Activated CD8-positive, alpha-beta memory T cell treated with anti-CD3 and anti-CD28 coated beads, Interleukin-2, amount 50 U/mL, for 24 hours (primary cell): ENCODE measurements around the gene UBE2D4.

Experiments used
- DNase-seq: peaks from one replicate; pipeline ENCODE4 v3.0.0-alpha.2; 2020; ENCODE audit errors: extremely low read depth

The UBE2D4 gene

DNA sequence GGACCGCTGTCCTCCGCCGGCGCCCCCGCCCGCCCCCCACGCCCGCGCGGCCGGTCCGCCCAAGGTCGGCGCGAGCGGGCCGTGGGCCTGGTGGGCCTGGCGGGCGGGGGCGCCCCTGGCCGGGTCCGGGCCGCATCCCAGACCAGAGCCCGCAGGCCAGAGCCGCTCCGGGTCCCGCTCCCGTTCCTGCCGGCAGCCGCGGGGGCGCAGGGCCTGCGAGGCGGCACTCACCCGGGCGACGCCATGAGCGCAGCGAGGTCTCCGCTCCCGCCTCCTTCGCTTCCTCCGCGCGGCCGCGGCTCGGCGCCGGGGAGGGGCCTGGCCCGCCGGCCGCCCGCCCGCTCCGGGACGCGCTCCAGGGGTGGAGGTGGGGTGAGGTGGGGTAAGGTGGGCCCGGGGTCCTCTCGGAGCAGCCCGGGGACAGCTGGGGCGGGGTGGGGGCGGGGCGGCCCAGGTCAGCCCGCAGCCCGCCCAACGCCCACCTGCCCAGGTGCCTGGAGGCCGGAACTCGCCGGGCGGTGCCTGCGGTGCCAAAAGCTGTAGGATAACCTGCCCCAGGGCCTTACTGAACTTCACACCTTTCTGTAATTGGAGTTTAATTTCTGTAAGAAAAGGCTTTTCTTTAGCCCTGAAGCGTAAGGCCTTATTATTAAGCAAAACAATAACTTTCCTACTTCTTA, 19.8 kb upstream of the UBE2D4 start, which contains the start of gene URGCP:
Gene URGCP, minus strand, starts transcription at position 266 of the 680 bp plus-strand sequence. Its CDS starts 21 bp downstream, at position 245.
- DNase-seq, result no peak

DNA sequence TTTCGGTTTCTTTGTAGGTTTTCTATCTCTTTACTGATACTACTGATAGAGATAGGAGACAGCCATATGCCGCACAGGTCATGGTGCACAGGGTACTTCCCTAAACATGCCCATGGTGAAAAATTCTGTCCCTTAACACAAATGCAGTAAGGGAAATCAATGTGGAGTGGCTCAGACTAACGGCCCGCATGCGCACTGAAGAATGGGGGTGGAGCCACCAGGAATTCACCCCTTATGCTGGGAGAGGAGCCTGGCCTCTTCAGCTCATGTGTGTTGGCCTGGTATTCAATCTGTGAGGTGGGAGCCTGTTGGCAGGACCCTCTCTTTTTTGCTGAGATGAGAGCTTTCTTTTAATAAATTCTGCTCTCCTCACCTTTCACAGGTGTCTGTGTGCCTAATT, 11.4 kb upstream of the UBE2D4 start:
- no peak for DNase-seq

DNA sequence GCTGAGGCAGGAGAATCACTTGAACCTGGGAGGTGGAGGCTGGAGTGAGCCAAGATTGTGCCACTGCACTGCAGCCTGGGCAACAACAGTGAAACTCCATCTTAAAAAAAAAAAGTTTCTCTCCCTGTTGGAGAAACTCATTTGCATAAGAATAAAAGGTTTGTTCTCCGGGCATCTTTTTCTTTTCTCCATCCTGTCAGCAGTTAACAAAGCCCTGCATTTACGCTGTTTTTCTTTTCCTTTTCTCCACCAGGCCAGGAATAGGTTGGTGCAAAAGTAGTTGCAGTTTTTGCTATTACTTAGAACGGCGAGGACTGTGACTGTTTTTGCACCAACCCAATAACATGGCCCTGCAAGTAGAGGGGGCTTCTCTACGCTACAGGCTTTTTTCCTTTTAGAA, 10.3 kb upstream of the UBE2D4 start:
- no peak for DNase-seq

DNA sequence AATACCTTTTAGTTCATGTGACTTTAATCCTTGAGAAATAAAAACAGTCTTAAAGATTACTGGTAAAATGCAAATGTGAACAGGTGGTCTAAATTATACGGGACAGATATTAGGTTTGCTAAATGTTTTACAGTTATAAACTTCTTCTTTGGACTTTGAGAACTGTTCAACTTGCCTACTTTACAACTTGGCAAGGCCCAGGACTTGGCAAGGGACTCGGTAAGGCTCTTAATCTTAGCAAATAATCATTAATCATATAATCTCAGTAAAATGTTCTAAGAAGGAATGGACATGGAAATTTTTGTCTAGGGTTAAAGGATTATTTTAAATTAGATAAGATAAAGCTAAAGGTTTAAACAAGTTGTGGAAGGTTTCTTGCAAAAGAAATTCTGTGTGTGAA, 4.8 kb upstream of the UBE2D4 start:
- DNase-seq, result no peak

DNA sequence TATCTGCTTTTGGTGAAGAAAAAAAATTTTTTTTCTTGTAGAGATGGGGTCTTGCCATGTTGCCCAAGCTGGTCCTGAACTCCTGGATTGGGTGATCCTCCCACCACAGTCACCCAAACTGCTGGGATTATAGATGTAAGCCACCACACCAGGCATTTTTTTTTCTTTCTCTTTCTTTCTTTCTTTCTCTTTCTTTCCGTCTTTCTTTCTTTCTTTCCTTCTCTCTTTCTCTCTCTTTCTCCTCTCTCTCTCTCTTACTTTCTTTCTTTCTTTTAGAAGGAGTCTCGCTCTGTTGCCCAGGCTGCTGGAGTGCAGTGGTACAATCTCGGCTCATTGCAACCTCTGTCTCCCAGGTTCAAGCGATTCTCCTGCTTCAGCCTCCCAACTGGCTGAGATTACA, 3.5 kb upstream of the UBE2D4 start:
- no peak for DNase-seq

DNA sequence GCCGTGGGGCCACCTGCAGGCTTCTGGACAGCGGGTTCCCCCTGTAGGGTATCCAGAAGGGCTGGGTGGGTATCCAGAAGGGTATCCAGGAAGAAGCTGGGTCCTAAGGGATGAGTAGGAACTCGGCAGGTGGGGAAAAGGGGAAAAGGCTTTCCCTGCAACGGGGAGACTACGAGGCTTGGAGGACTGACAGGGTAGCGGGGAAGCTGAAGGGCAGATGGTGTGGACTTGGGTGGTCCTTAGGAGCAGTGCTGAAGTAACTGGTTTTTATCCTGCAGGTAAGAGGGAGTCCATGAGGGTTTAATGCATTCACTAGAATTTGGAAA, 525 bp downstream of the UBE2D4 start:
- no peak for DNase-seq

DNA sequence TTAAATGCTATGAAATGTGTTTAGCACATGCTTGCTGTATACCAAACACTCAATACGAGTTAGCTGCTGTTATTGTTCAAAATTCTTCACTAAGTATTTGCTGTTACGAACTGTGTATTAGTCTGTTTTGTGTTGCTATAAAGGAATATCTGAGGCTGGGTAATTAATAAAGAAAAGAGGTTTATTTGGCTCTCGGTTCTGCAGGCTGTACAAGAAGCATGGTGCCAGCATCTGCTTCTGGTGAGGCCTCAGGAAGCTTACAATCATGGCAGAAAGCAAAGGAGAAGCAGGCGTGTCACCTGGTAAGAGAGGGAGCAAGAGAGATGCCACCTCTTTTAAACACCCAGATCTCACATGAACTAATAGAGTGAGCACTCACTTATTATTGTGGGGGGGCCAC, 1.6 kb downstream of the UBE2D4 start:
- no peak for DNase-seq

DNA sequence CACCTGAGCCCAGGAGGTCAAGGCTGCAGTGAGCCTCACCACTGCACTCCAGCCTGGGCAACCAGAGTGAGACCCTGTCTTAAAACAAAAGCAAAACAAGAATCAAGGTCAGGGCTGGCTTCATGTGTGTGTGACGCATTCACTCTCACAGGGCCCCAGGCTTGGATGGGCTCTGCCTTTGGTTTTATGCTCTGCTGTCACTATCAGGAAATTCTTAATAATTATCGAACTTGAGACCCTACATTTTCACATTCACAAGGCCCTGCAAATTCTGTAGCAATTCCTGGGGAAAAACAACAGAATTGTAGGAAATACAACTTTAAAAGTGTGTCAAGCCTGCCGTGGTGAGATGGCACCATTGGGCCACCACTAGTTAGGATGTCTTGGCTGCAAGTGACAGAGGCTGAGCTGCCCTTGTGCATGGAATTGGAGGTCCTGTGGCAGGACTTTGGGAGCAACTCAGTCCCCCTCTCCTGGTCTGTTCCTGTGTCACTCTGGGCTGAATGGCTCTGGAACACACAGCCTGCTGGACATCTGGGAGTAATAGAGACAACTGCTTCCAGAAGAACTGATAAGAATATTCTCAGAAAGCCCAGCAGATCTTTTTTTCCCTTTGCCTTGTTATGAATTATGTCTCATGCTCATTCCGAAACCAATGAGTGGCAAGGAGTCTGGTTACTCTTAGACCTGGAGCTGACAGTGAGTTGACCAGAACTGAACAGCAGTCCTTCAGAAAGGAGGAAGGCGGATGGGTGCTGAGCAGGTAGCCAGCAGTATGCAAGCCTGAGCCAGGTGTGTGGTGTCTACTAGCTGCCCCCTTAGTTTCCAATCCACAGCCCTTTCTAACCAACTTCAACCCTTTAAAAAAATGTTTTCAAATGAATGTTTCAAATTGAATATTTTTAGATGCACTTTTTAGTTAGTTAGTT, 3.6 kb downstream of the UBE2D4 start:
- no peak for DNase-seq

DNA sequence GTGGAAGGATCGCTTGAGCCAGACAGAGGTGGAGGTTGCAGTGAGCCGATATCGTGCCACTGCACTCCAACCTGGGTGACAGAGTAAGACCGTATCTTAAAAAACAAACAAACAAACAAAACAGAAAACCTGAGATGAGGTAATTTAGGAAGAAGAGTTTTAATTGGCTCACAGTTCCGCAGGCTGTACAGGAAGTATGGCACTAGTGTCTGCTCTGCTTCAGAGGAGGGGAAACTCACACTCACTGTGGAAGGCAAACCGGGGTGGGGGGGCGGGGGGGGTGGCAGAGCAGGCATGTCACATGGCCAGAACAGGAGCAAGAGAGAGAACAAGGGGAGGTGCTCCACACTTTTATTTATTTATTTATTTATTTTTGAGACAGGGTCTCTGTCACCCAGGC, 5.1 kb downstream of the UBE2D4 start:
- no peak for DNase-seq

DNA sequence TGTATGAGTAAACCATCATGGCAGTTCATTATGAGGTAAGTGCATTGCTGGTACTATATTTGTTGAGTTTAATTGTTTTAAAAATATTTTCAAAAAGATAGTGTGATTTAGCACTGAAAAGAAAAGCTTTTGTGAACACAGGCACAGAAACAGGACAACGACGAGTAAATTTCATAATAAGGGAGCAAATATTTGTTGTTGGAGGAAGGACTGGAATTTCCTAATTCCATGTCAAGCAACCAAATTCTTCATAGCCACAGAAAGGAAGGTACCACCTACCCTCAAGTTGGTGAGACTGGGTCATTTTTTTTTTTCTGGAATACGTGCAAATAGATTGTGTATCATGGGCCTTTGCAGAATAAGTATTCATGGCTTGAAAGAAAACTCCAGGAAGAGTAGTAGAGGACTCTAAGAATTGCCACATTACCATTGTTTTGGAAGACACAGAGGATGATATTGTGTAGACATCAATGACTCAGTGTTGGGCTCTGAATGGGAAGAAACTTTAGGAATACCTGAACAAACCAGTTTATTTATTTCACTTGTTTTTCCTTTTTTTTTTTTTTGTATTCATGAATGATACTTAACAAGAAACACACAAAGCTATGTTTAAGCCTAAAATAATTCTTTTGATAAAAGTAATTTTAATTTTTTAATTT, 7.8 kb downstream of the UBE2D4 start:
- no peak for DNase-seq

DNA sequence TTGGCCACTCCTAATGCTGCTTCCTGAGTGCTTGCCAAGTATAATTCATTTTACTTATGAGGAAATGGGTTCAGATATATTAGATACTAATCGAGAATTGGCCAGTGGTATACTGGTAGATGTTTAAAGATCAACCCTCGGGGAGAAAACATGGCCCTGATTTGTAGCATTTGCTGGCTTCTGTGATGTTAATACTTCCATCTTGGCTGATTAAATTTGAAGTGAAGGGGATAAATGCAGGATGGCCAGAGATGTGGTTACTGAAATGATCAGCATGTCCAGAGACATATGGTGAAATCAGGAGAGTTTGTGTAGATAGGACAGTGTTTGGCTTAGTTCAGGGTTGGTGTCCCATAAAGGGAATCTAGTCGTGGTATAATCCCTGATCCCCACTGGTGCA, 11.2 kb downstream of the UBE2D4 start:
- no peak for DNase-seq

DNA sequence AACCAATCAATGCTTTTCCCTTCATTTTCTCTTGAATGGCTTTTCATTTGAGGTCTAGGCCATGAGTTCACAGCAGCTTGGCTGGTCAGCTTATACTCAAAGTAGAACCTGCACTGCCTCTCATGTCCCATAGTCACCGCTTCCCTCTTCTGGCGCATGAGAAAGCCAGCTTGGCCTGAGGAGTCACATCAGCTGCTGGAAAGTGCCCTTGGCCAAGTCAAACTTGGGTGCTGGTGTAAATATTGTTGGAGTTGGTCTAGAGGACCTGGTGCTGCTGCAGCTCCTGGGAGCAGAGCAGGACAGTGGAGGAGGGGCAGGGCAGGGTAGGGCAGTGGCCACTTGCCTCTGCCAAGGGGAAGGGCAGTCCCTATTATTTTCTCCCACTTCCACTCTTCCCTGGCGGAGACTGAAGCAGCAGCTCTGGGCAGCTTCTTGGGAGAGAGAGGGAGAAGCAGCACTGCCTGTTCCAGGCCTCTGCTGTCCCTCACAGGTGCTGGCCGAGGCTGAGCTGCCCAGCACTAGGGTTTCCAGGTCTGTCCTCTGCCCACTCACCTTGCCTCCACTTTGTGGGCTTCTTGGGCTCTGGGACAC, 12.8 kb downstream of the UBE2D4 start:
- DNase-seq, result no peak

DNA sequence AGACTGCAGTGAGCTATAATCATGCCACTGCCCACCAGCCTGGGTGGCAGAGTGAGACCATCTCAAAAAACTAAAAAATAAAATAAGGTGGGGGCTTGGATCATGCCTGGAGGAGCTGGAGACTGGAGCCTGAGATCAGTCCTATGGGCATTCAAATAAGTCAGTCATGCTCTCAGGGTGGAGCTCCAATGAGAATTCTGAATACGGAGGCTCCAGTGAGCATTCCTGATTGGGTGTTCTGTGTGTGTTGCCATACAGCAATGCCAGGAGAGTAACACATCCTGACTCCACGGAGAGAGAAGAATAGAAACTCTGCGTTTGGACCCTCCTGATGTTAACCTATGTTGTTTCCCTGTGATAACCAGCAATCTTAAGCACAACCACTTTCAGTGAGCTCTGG, 16.0 kb downstream of the UBE2D4 start:
- DNase-seq, result no peak

DNA sequence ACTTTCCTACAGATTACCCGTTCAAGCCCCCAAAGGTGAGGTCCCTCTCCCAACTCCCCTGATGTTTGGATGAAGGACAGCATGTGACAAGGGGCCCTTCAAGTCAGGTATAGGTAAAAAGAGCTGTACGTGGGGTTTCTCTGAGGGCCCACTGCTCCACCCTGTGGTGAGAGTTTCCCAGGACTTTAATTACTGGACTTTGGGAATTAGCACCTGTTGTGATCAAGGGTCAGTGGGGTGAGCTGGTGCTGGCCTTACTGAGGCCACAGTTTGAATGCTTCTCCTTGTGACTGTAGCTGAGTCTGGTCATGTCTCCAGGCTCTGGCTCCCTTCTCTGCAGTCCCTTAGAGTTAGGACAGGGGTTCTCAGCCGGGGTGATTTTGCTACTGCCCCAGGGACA, 16.8 kb downstream of the UBE2D4 start:
- DNase-seq, result no peak

DNA sequence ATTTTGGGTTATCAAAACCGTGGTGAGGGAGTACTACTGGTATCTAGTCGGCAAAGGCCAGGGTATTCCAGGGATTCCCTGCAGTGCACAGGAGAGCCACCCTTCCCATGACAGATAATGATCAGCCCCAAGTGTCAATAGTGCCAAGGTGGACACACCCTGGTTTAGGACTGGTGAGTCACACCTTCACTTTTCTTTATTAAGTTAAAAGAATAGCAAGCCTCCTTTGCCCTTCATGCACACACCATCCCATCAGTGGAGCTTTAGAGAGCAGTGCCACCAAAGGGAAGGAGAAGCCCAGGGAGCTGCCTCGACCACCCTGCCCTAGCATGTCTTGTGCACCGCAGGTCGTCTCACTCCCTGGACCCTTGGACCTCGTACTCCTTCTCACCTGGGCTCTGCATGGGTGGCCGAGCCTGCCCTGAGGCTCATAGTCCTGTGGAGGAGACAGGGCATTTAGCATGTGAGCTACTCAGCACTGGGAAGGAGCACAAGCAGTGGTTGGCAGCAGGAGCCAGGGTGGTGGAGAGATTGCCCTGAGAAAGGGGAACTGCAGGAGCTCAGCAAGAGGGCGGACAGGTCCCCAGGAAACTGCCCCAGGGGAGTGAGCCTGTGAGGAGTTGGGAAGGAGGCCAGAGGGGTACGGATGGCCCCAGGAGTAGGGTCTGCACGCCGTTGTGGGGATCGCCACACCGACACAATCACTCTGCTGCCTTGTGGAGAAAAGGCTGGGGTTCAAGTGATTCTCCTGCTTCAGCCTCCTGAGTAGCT, 17.4 kb downstream of the UBE2D4 start:
- DNase-seq, result no peak

DNA sequence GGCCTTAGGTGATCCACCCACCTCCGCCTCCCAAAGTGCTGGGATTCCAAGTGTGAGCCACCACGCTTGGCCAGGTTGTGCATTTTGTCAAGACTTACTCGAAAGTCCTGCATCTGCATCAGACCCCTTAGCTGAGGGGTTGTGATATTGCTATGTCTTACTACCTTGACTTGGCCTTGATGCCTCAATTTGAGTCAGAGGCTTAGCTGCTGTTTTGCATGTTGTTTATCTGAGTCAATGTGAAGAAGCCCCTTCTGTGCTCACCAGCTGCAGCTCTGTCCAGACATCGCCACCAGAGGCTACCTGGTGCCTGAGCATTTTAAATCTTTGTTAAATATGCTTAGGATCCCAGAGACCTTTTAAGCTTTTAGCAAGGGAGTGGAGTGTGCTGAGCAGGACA, 18.1 kb downstream of the UBE2D4 start:
- no peak for DNase-seq

DNA sequence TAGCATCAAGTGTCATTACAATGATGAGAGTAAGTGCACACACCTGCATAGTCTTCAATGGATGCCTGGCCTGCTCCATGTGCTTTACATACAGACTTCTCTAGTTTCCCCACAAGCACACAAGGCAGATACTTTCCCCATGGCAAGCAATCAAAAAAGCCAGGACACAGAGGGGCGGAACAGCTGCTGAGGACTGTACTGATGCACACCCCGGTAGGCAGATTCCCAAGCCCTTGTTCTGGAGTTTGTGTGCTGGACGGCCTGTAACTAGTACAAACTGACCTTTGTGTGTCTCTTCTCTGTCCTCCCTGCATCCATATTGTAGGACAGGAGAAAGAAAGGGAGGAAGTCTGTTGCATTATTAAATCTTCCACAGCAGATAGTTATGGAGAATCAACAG, 25.8 kb downstream of the UBE2D4 start:
- DNase-seq, result no peak

DNA sequence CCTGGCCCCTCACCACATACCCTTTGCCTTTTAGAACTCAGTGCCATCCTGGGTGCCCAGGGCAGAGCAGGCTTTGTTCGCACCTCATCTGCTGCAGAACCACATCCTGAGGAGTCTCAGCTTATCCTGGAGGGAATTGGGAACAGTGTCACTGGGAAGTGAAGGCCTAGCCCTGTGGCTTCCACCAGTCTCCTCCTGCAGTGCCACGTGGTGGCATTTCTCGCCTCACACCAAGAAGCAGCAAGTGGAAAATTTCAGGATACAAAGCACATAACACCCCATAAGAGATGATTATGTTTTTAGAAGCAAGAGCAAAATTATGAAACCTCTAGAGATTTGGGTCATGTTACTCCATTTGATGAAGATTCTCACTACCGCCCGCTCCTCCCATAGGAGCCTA, 26.8 kb downstream of the UBE2D4 start:
- DNase-seq, result no peak

DNA sequence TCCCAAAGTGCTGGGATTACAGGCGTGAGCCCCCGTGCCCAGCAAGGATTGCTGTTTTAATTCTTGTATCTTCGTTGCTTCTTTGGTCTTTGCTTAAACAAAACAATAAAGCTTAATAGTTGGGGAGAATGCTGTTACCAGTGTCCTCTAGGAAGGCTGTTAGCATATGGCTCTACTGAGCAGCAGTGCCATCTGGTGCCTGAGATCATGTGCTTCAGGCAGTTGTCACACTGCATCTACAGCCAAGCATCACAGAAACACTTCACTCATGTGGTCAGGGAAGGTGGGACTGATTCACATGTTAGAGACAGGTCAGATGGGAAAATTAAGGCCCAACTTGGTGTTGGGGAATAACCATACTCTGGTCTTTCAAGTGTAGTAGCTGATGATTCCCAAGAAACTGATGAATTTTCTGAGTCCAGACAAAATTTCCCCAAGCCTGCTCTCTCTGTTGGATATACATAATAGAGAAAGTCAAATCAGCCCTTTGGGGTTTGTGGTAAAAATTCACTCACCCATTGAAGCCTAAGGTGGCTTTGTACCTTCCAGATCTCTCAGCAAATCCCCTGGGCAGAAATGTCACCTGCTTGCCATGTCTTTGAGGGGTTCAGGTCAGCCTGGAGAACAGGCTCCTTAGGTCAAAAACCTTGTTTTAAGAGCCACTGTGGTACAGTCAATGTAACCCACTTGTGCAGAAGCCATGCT, 28.4 kb downstream of the UBE2D4 start:
- DNase-seq, result no peak

DNA sequence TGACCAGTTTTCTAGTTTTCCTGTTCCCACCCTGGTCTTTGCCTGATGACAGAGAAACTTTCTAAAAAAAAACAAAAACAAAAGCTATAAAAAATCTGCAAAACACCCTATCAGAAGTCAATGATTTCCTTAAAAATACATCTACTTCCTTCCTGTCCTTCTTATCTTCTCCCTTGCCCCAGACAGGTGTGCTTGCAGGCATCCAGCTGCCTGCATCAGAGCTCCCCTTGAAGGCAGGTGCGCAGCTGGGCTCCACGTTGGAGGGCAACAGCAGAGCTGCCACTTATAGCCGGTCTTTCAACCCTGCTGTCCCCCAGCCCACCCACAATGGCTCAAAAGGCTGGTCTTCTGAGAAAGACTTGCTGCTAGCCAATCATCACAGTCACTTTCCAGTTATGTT, 29.8 kb downstream of the UBE2D4 start:
- DNase-seq, result no peak

DNA sequence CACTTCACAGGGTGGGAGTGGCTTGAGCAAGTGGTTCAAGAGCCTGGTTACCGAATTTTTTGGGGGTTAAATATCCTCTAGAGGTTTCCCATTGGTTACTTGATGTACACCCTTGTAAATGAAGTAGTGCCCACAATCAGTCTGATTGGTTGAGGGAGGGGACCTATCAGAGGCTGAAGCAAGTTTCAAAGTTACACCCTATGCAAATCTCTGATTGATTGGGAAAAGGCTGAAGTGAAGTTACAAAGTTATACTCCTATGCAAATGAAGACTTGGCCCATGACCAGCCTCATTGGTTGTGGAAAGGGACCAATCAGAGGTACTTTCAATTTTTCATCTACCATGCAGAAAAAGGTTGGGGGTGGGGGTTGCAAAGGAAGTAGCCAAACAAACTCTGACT, 34.7 kb downstream of the UBE2D4 start:
- no peak for DNase-seq
